BE2C (cell line): Measurements from ENCODE around the gene MACROD1.

Experiments
- DNase-seq: peaks from one replicate; pipeline ENCODE4 v3.0.0-alpha.2; 2020
- H3K27me3 ChIP-seq: fragments of 250-450 bp; sonication (Bioruptor Pico); 2 replicates; pipeline ENCODE4 v1.5.1; 2020; ENCODE audit warnings: mild to moderate bottlenecking
- H3K36me3 ChIP-seq: fragments of 250-450 bp; sonication (Bioruptor Pico); 2 replicates; pipeline ENCODE4 v1.5.1; 2020; ENCODE audit warnings: mild to moderate bottlenecking
- H3K4me1 ChIP-seq: fragments of 250-450 bp; sonication (Bioruptor Pico); 2 replicates; pipeline ENCODE4 v1.5.1; 2020
- H3K4me3 ChIP-seq: 2 replicates; pipeline ENCODE4 v1.5.1; 2011; ENCODE audit warnings: low read depth, low read length
- H3K9me3 ChIP-seq: fragments of 250-450 bp; sonication (Bioruptor Pico); 2 replicates; pipeline ENCODE4 v1.5.1; 2020
- TF ChIP-seq, protein P1 (sequence below): IDR thresholded peaks from 2 replicates; pipeline ENCODE4 v1.5.1; 2012; ENCODE audit warnings: mild to moderate bottlenecking, low read depth, low read length

MACROD1 gene

GRCh38 chr11:63951779-63952536, 214.0 kb downstream of the MACROD1 start:
- peaks cover 18% of the 10 kb centered on the region for H3K36me3 ChIP-seq
- no peak overlapping the region for H3K4me3 ChIP-seq
- DNase-seq, result no peak
- H3K9me3 ChIP-seq, result no peaks in the 10 kb centered on the region
- TF ChIP-seq, protein P1, sequence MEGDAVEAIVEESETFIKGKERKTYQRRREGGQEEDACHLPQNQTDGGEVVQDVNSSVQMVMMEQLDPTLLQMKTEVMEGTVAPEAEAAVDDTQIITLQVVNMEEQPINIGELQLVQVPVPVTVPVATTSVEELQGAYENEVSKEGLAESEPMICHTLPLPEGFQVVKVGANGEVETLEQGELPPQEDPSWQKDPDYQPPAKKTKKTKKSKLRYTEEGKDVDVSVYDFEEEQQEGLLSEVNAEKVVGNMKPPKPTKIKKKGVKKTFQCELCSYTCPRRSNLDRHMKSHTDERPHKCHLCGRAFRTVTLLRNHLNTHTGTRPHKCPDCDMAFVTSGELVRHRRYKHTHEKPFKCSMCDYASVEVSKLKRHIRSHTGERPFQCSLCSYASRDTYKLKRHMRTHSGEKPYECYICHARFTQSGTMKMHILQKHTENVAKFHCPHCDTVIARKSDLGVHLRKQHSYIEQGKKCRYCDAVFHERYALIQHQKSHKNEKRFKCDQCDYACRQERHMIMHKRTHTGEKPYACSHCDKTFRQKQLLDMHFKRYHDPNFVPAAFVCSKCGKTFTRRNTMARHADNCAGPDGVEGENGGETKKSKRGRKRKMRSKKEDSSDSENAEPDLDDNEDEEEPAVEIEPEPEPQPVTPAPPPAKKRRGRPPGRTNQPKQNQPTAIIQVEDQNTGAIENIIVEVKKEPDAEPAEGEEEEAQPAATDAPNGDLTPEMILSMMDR, result no peak
- no peaks in the 10 kb centered on the region for H3K27me3 ChIP-seq
- no peaks in the 10 kb centered on the region for H3K4me1 ChIP-seq
